Sigmoid colon (tissue), 7 donors: Measurements from ENCODE around the gene ING3. TPM values are rescaled to one million over a fixed set of nuclear protein-coding genes. Genes with fewer than 3 reads are reported as not detected.
"Not testable (repeated sequence)": the region's sequence is repeated elsewhere in the genome, so short reads cannot be mapped to it uniquely, and the experiment has no call there.

ENCODE experiments used
- DNase-seq: peaks from one replicate; pipeline ENCODE4 v3.0.0-alpha.2; 2019
- H3K27ac ChIP-seq, 4 donors: fragments of 200-600 bp; sonication (generic); one replicate each; pipeline ENCODE4 v1.5.1; 2016 to 2019; ENCODE audit warnings: mild to moderate bottlenecking in 1 of 4
- H3K27me3 ChIP-seq, 3 donors: fragments of 200-600 bp; sonication (generic); one replicate each; pipeline ENCODE4 v1.5.1; 2019; ENCODE audit warnings: mild to moderate bottlenecking in 1 of 3
- H3K36me3 ChIP-seq, 4 donors: fragments of 200-600 bp; sonication (generic); one replicate each; pipeline ENCODE4 v1.5.1; 2016 to 2019
- H3K4me1 ChIP-seq, 4 donors: fragments of 200-600 bp; sonication (generic); one replicate each; pipeline ENCODE4 v1.5.1; 2017 to 2019
- H3K4me3 ChIP-seq, 4 donors: fragments of 200-600 bp; sonication (generic); one replicate each; pipeline ENCODE4 v1.5.1; 2017 to 2019; ENCODE audit warnings: mild to moderate bottlenecking in 2 of 4, moderate library complexity in 1 of 4
- H3K9me3 ChIP-seq, 4 donors: fragments of 200-600 bp in 3 of 4; sonication (generic) in 3 of 4; one replicate each; pipeline versions ENCODE4 v1.5.1 to v1.6.1; 2013 to 2019
- EP300 ChIP-seq, 4 donors: sonication (generic); formaldehyde crosslinking; IDR thresholded peaks; one replicate each; pipeline ENCODE4 v1.6.1; 2017; ENCODE audit warnings: antibody characterized with exemption in 4 of 4
- POLR2A ChIP-seq, 2 donors: fragments of 450-650 bp; IDR thresholded peaks; one replicate each; pipeline ENCODE4 v1.6.1; 2016; ENCODE audit warnings: antibody characterized with exemption in 2 of 2, mild to moderate bottlenecking in 2 of 2, moderate library complexity in 2 of 2
- POLR2AphosphoS5 ChIP-seq, 4 donors: sonication (generic); formaldehyde crosslinking; IDR thresholded peaks; one replicate each; pipeline ENCODE4 v1.6.1; 2017; ENCODE audit warnings: antibody characterized with exemption in 4 of 4
- WGBS, 2 donors: extraction: QIAGEN DNeasy Blood & Tissue Kit; methylation state at CpG; one replicate each; pipeline ENCODE4 v1.1.7; 2013; 5-methylcytosine and 5-hydroxymethylcytosine counted together
- intact Hi-C: fragments of 100-400 bp; cut with DNase I; formaldehyde crosslinking; loops from one replicate; pipeline ENCODE4 v1.15.1; 2023
- polyA plus RNA-seq, 3 donors: library from polyadenylated mRNA; stranded (reverse); fragments of 200-250 nt; gene quantifications; one replicate each; pipeline ENCODE4 v1.2.3, GENCODE V29; 2013
- total RNA-seq, 4 donors: library from RNA; depleted of rRNA; stranded (reverse); fragments of >200 nt; gene quantifications; one replicate each; pipeline ENCODE4 v1.1.0, GENCODE V29; 2016
- TF ChIP-seq, protein P1 (sequence below), 4 experiments: fragments of 450-650 bp in 3 of 4; fragments of 200-600 bp in 1 of 4; IDR thresholded peaks; one replicate each; pipeline ENCODE4 v1.5.1; 2016 to 2019; ENCODE audit warnings: antibody characterized with exemption in 4 of 4, mild to moderate bottlenecking in 3 of 4, moderate library complexity in 2 of 4
- donor health status: healthy with polysubstance abuse.
- donor health status: Bipolar disorder and iron deficiency.
- donor health status: healthy.

The ING3 gene
- total and polyA plus RNA-seq, 7 donors: 9.6 to 33.1 (median 16.6) TPM

DNA sequence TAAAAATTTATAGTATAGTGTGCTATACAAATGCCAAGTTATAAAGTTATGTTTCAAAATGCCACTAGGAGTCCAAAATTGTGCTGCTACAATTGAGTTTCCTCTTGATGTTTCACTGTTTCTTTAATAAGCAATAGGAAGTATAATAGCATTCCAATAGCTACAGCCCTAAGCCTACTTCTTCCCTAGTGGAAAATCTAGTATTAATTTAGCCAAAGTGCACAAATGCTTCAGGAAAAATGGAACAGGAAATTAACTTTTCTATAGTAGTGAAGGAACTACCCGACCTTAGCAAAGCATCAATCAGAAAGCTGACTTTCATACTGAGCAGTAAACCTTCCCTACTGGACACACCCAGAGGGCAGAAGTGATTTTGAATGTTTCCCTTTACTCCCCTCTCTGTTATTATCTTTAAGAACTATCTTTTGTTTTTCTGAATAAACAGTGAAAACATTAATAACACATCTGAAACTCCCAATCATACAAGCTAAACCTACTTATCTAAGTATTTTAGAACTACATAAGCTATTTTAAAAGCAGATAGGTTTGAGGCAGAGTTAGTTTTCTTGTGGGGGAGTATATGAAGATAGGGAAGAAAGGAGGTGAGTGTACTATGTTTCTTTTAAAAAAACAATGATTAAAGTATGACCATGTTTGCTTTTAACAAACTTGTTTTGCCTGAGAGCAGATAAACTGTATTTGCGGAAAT, 51.6 kb downstream of the ING3 start:
- intact Hi-C loops: no loop called here
- TF ChIP-seq POLR2A (IDR thresholded peaks at IDR 0.05) (no peak), POLR2AphosphoS5 (IDR thresholded peaks at IDR 0.05) (no peak), EP300 (IDR thresholded peaks at IDR 0.05) (no peak)
- TF ChIP-seq, protein P1, sequence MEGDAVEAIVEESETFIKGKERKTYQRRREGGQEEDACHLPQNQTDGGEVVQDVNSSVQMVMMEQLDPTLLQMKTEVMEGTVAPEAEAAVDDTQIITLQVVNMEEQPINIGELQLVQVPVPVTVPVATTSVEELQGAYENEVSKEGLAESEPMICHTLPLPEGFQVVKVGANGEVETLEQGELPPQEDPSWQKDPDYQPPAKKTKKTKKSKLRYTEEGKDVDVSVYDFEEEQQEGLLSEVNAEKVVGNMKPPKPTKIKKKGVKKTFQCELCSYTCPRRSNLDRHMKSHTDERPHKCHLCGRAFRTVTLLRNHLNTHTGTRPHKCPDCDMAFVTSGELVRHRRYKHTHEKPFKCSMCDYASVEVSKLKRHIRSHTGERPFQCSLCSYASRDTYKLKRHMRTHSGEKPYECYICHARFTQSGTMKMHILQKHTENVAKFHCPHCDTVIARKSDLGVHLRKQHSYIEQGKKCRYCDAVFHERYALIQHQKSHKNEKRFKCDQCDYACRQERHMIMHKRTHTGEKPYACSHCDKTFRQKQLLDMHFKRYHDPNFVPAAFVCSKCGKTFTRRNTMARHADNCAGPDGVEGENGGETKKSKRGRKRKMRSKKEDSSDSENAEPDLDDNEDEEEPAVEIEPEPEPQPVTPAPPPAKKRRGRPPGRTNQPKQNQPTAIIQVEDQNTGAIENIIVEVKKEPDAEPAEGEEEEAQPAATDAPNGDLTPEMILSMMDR (IDR thresholded peaks at IDR 0.05): no peak
- no peaks in the 10 kb centered on the region for H3K27me3 ChIP-seq
- 46 to 58% methylated on average over 2 of the region's 2 CpGs for WGBS, 2 donors
- DNase-seq: no peak
- no peak overlapping the region for H3K4me3 ChIP-seq
- peak overlapping the region in 3 of 4 donors; percentile 86 to 95 (median 89) for H3K27ac ChIP-seq
- H3K4me1 ChIP-seq: peaks cover 0 to 86% (median 78%) of the 10 kb centered on the region in 4 donors
- no peaks in the 10 kb centered on the region for H3K9me3 ChIP-seq
- no peaks in the 10 kb centered on the region for H3K36me3 ChIP-seq

DNA sequence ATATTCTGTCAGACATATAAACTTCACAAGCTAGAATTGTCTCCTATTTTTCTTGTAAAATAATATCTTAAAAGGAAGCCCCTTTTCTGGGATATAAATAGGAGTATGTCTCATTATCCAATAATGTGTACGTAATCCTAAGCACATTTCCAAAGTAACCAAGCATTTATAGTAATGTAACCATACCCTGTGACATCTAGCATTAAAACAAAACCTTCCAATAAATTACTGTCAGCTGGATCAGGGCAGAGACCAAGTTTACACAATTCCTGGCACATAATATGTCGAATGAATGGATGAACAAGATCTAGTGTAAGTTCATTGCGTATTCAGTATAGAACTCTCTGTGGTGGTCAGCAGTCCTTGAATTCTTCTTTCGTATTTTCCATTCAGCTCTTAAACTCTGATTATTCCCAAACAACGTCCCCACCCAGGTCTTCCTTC, 52.2 kb downstream of the ING3 start:
- Histone ChIP-seq H3K4me3 (no peak overlapping the region), H3K4me1 (peaks cover 0 to 83% (median 75%) of the 10 kb centered on the region in 4 donors), H3K27me3 (no peaks in the 10 kb centered on the region), H3K36me3 (no peaks in the 10 kb centered on the region), H3K27ac (peak overlapping the region in 3 of 4 donors; percentile 86 to 95 (median 89)), H3K9me3 (no peaks in the 10 kb centered on the region)
- intact Hi-C loops: no loop called here
- WGBS, 2 donors: 75 to 85% methylated on average over 5 of the region's 5 CpGs
- TF ChIP-seq, protein P1 (IDR thresholded peaks at IDR 0.05): no peak
- peak in 1 of 4 donors; percentile 36 for TF ChIP-seq POLR2AphosphoS5 (IDR thresholded peaks at IDR 0.05)
- DNase-seq: no peak

DNA sequence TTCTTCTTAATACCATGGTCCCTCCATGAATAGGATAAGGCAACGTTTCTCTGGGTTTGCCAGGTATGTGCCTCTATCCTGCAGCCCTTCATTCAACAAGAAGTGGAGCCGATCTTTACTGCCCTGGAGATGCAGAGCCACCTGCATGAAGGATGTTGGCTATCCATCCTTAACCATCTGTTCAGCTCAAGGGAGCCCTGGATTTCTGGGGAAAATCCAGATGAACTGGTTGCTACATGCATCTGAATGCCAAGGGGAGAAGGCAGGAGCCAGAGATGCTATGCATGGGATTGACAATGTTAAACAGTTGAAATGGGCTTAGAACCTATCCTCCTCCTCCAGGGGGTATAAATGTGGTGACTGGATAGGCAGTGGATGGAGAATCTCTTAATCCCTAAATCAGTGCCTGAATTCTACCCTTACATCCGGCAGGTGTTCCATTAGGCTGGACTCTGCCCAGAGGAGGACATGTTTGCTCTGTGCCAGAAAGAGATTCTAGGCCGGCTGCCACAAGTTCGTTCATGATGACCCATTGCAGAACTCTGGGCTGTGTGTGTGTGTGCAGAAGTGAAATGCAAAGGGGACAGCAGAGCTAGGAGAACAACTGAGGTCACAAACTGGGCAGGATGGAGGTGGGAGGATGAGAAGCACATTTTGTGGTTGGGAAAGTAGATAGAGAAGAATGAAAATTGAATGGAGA, 53.6 kb downstream of the ING3 start:
- intact Hi-C loops: no loop called here
- peak overlapping the region in 3 of 4 donors; percentile 32 to 95 (median 86) for H3K27ac ChIP-seq
- H3K9me3 ChIP-seq: no peaks in the 10 kb centered on the region
- H3K4me3 ChIP-seq: no peak overlapping the region
- H3K27me3 ChIP-seq: no peaks in the 10 kb centered on the region
- peak in 2 of 4 donors; percentile 33 to 40 for TF ChIP-seq POLR2AphosphoS5 (IDR thresholded peaks at IDR 0.05)
- no peak for TF ChIP-seq EP300 (IDR thresholded peaks at IDR 0.05)
- TF ChIP-seq, protein P1 (IDR thresholded peaks at IDR 0.05): no peak
- TF ChIP-seq POLR2A (IDR thresholded peaks at IDR 0.05): no peak
- no peaks in the 10 kb centered on the region for H3K36me3 ChIP-seq
- DNase-seq: peak; percentile 86
- H3K4me1 ChIP-seq: peaks cover 0 to 69% (median 62%) of the 10 kb centered on the region in 4 donors
- WGBS, 2 donors: 41 to 67% methylated on average over 5 of the region's 5 CpGs

DNA sequence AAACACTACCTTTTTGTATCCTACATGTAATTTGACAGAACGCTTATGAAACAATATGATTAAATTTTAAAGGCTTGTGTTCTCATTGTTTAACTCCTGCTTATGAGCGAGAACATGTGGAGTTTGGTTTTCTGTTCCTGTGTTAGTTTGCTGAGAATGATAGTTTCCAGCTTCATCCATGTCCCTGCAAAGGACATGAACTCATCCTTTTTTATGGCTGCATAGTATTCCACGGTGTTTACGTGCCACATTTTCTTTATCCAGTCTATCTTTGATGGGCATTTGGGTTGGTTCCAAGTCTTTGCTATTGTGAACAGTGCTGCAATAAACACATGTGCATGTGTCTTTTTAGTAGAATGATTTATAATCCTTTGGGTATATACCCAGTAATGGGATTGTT, 54.5 kb downstream of the ING3 start:
- H3K27me3 ChIP-seq, intact Hi-C loops: not testable (repeated sequence)
- 84 to 95% methylated on average over 4 of the region's 4 CpGs for WGBS, 2 donors

DNA sequence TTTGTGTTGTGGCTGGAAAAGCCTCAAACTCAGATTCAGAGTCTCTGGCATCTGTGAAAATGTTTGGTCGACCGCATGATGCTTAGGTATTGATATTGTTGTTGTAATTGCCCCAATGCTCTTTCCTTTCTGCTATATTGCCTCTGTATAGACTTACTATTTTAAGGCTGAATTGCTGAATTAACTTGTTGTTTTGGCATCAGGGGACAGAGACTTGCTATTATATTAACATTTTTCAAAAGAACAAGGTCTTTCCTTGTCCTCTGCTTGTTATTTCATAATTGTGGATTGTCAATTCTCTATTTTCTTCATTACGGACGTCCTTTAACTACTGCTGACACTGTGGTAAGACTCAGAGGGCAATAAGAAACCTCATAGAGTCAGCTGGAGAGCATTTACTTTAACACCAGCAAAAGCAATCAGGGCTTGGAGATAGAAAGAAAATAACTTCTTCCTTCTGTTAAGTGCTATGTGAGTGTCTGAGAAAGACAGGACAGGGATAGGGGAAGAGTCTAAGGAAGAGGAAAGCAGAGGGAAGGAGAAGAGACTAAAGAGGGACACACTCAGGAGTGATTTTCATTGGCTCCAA, 55.5 kb downstream of the ING3 start:
- intact Hi-C loops: no loop called here
- Histone ChIP-seq H3K36me3 (no peaks in the 10 kb centered on the region), H3K27ac (peak overlapping the region in 3 of 4 donors; percentile 33 to 95 (median 50)), H3K4me3 (no peak overlapping the region), H3K27me3 (no peaks in the 10 kb centered on the region), H3K9me3 (no peaks in the 10 kb centered on the region), H3K4me1 (peaks cover 0 to 51% (median 47%) of the 10 kb centered on the region in 4 donors)
- no peak for DNase-seq
- TF ChIP-seq POLR2A (IDR thresholded peaks at IDR 0.05): no peak
- TF ChIP-seq POLR2AphosphoS5 (IDR thresholded peaks at IDR 0.05): no peak
- TF ChIP-seq, protein P1 (IDR thresholded peaks at IDR 0.05): no peak
- TF ChIP-seq EP300 (IDR thresholded peaks at IDR 0.05): no peak
- 81 to 82% methylated on average over 4 of the region's 4 CpGs for WGBS, 2 donors

More for the DNA sequence above, 54.5 kb downstream of the ING3 start:
- not testable (repeated sequence) for DNase-seq, H3K36me3 ChIP-seq, H3K9me3 ChIP-seq, H3K4me3 ChIP-seq
- Histone ChIP-seq H3K27ac (peak overlapping the region in 2 of 4 donors; percentile 86 to 95), H3K4me1 (peaks cover 0 to 60% (median 56%) of the 10 kb centered on the region in 4 donors)
